Measurements from ENCODE around the gene SBK2. TPM values are rescaled to one million over a fixed set of nuclear protein-coding genes. Genes with fewer than 3 reads are reported as not detected.
"Not testable (repeated sequence)": the region's sequence is repeated elsewhere in the genome, so short reads cannot be mapped to it uniquely, and the experiment has no call there.

The SBK2 gene
- total RNA-seq, 2 experiments from 2014 or later, result not detected

DNA sequence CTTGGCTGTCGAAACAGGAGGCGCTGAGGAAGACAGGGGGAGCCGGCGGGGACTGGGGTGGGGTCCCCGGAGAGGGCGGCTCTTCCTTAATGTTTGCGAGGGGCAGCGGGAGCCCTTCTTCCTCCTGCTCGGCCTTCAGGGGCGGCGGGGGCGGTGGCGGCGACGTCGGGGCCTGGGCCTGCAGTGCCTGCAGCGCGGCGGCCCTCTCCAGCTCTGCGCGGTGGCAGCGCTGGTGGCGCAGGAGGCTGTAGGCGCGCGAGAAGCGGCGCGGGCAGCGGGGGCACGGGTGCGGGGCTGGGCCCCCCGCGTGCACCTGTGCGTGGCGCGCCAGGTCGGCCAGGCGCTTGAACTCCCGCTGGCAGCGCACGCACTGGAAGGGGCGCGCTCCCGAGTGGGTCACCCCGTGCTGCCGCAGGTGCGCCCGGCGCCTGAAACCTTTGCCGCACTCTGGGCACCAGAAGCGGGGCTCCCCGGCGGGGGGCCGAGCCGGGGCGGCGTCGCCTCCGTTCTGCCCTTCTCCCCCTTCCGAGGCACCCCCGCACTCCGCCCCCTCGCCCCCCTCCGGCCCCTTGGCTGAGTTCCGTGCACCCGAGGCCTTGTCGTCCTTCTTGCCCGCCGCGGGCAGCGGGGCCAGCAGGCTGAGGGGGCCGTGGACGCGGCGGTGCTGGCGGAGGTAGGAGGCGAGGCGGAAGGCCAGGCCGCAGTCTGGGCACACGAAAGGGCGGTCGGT, 41.3 kb upstream of the SBK2 start:
- no peak overlapping the region for H3K4me3 Mint-ChIP-seq
- no peak for DNase-seq
- H3K36me3 Mint-ChIP-seq (ENCODE audit: low read depth), result peaks cover 9% of the 10 kb centered on the region
- no peak overlapping the region for H3K27ac Mint-ChIP-seq
- ChIA-PET CTCF (no interaction called here), POLR2A (no interaction called here)
- H3K27me3 Mint-ChIP-seq, result no peaks in the 10 kb centered on the region
- no peaks in the 10 kb centered on the region for H3K9me3 Mint-ChIP-seq
- peaks cover 20% of the 10 kb centered on the region for H3K4me1 Mint-ChIP-seq

DNA sequence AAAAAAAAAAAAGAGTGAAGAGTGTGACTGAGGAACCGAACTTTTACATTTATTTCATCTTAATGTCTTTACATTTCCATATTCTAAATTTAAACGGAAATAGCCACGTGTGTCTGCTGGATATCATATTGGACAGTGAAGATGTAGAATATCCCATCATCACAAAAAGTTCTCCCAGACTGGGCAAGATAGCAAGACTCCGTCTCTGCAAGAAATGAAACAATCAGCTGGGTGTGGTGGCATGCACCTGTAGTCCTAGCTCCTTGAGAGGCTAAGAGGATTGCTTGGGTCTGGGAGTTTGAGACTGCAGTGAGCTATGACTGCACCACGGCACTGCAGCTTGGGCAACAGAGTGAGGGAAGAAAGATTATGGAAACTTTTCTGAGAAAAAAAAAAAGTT, 39.8 kb upstream of the SBK2 start:
- POLR2A ChIA-PET, result no interaction called here
- no peak overlapping the region for H3K4me3 Mint-ChIP-seq
- CTCF ChIA-PET, result no interaction called here

DNA sequence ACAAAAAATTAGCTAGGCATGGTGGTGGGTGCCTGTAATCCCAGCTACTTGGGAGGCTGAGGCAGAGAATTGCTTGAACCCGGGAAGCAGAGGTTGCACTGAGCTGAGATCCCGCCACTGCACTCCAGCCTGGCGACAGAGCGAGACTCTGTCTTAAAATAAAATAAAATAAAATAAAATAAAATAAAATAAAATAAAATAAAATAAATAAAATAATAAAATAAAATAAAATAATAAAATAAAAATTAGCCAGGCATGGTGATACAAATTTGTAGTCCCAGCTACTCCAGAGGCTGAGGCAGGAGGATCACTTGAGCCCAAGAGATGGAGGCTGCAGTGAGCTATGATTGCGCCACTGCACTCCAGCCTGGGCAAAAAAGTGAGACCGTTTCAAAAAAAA, 37.0 kb upstream of the SBK2 start:
- not testable (repeated sequence) for H3K27me3 Mint-ChIP-seq

More for the DNA sequence above, 39.8 kb upstream of the SBK2 start:
- H3K27ac Mint-ChIP-seq, result no peak overlapping the region
- H3K27me3 Mint-ChIP-seq, result no peaks in the 10 kb centered on the region
- no peaks in the 10 kb centered on the region for H3K9me3 Mint-ChIP-seq
- DNase-seq, result no peak
- peaks cover 15% of the 10 kb centered on the region for H3K4me1 Mint-ChIP-seq
- peaks cover 9% of the 10 kb centered on the region for H3K36me3 Mint-ChIP-seq (ENCODE audit: low read depth)

DNA sequence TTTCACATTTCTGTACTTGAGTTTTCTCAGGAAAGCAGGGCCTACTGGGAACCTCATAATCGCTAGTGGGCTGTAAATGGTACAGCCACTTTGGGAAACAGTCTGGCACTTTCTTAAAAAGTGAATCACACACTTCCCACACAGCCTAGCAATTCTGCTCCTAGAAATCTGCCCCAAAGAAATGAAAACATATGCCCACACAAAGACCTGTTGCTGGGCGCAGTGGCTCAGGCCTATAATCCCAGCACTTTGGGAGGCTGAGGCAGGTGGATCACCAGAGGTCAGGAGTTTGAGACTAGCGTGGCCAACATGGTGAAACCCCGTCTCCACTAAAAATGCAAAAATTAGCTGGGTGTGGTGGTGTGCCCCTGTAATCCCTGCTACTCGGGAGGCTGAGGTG, 32.5 kb upstream of the SBK2 start:
- H3K9me3 Mint-ChIP-seq; H3K27me3 Mint-ChIP-seq; DNase-seq; POLR2A ChIA-PET; H3K36me3 Mint-ChIP-seq (ENCODE audit: low read depth); H3K27ac Mint-ChIP-seq; H3K4me1 Mint-ChIP-seq; H3K4me3 Mint-ChIP-seq; CTCF ChIA-PET: not testable (repeated sequence)

More for the DNA sequence above, 37.0 kb upstream of the SBK2 start:
- POLR2A ChIA-PET, result interaction anchor here (1.4 kb wide), 1 partner anchor 25 kb away, joined by 4 read pairs; the partner anchor contains the start of gene FIZ1
- CTCF ChIA-PET; H3K4me1 Mint-ChIP-seq; DNase-seq; H3K36me3 Mint-ChIP-seq (ENCODE audit: low read depth); H3K4me3 Mint-ChIP-seq; H3K9me3 Mint-ChIP-seq; H3K27ac Mint-ChIP-seq: not testable (repeated sequence)

DNA sequence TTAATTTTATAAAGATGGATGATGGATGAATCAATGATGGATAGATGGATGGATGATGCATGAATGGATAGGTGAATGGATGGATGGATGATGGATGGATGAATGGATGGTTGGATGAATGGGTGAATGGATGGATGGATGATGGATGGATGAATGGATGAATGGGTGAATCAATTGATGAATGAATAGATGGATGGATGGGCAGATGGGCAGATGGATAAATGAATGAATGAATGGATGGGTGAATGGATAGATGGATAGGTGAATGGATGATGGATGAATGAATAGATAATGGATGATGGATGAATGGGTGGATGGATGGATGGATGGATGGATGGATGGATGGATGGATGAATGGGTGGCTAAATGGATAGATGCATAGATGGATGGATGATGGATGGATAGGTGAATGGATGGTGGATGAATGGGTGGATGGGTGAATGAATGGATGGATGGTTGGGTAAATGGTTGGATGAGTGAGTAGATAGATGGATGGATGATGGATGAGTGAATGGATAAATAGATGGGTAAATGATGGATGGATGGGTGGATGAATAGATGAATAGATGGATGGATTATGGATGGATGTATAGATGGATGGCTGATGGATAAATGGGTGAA, 30.9 kb upstream of the SBK2 start:
- no peaks in the 10 kb centered on the region for H3K9me3 Mint-ChIP-seq
- no peak overlapping the region for H3K4me3 Mint-ChIP-seq
- DNase-seq, result no peak
- ChIA-PET CTCF (no interaction called here), POLR2A (no interaction called here)
- H3K36me3 Mint-ChIP-seq (ENCODE audit: low read depth), result no peaks in the 10 kb centered on the region
- no peaks in the 10 kb centered on the region for H3K4me1 Mint-ChIP-seq
- H3K27ac Mint-ChIP-seq, result no peak overlapping the region
- no peaks in the 10 kb centered on the region for H3K27me3 Mint-ChIP-seq

DNA sequence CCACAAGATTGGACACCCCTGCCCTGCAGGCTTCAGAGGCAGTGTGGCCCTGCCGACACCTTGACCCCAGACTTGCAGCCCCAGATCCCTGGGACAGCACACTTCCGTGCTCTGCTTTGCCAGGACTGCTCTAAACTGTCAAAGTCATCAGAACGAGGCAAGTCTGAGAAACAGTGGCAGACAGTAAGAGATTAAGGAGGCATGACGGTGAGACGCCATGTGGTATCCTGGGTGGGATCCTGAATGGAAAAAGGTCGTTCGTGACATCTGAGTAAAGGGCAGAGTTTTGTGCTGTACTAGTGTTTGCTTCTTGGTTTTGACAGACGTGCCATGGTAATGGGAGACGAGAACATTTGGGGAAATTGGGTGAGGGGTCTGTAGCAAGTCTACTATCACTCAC, 29.9 kb upstream of the SBK2 start:
- ChIA-PET POLR2A (no interaction called here), CTCF (no interaction called here)
- no peaks in the 10 kb centered on the region for H3K36me3 Mint-ChIP-seq (ENCODE audit: low read depth)
- no peak for DNase-seq
- no peaks in the 10 kb centered on the region for H3K4me1 Mint-ChIP-seq
- H3K27me3 Mint-ChIP-seq, result no peaks in the 10 kb centered on the region
- H3K4me3 Mint-ChIP-seq, result no peak overlapping the region
- H3K9me3 Mint-ChIP-seq, result no peaks in the 10 kb centered on the region
- no peak overlapping the region for H3K27ac Mint-ChIP-seq

DNA sequence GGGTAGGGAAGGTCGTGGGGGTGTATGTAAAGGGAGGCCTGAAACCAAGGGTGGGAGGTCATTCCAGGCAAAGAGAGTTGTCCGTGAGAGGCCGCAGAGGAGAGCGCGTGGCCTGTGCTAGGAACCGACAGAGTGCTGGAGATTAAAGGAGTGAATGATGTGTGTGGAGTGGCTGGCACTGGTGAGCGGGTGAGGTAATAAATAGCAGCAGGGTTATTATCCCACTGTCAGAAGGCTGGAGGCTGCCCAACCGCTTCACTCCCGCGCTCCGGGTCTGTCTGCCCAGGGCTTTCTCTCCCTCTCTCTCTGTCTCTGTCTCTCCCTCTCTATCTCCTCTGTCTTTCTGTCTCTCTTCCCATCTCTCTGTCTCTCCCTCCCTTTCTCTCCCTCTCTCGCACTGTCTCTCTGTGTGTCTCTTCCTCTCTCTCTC, 26.3 kb upstream of the SBK2 start:
- DNase-seq, result no peak
- H3K4me1 Mint-ChIP-seq, result no peaks in the 10 kb centered on the region
- peaks cover 6% of the 10 kb centered on the region for H3K27me3 Mint-ChIP-seq
- CTCF ChIA-PET, result no interaction called here
- H3K4me3 Mint-ChIP-seq, result no peak overlapping the region
- H3K27ac Mint-ChIP-seq, result no peak overlapping the region
- POLR2A ChIA-PET, result no interaction called here
- no peaks in the 10 kb centered on the region for H3K36me3 Mint-ChIP-seq (ENCODE audit: low read depth)
- H3K9me3 Mint-ChIP-seq, result no peaks in the 10 kb centered on the region

DNA sequence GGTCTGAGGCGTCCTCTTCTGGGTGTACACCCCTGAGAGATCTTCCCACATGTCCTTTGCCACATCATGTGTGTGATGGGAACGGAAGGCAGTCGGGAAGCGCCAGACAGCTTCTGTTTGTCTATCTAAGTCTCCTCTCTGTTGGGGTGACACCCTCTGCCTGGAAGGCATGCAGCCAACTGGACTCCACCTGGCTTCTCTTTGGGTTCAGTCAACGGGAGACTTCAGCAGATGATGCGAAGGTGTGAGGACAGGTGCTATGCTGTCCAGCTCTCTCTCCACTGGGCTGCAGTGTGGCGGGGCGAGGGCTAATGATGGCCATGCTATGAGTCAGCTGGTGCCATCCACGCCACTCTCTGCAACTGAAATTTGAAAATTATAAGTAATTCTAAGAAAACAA, 22.8 kb upstream of the SBK2 start:
- Mint-ChIP-seq H3K4me3 (no peak overlapping the region), H3K27me3 (peaks cover 6% of the 10 kb centered on the region), H3K9me3 (no peaks in the 10 kb centered on the region), H3K4me1 (no peaks in the 10 kb centered on the region), H3K27ac (no peak overlapping the region), H3K36me3 (ENCODE audit: low read depth) (no peaks in the 10 kb centered on the region)
- ChIA-PET POLR2A (interaction anchor here (0.6 kb wide), 1 partner anchor 51 kb away, joined by 3 read pairs; no protein-coding TSS in a partner anchor), CTCF (no interaction called here)
- no peak for DNase-seq

DNA sequence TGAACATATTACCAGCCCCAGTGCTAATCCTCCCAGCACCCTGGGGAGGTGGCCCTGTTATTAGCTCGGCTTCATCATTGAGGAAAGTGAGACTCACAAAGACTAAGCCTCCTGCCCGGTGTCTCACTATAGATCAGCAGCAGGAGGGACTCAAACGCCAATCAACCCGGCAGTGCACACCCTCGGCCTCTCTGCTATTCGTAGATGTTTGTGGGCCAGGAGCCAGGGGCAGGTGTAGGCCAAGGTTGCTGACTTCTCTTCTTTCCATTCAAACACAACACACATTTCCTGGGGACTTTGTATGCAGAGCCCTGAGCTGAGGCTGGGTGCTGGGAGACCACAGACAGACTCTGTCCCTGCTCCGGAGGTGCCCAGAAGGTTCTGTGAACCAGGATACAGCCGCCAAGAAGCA, 17.8 kb upstream of the SBK2 start:
- Mint-ChIP-seq H3K4me3 (no peak overlapping the region), H3K9me3 (no peaks in the 10 kb centered on the region), H3K27ac (no peak overlapping the region), H3K4me1 (no peaks in the 10 kb centered on the region), H3K36me3 (ENCODE audit: low read depth) (no peaks in the 10 kb centered on the region), H3K27me3 (peaks cover 7% of the 10 kb centered on the region)
- ChIA-PET CTCF (interaction anchor here (1.5 kb wide), 1 partner anchor 51 kb away, joined by 3 read pairs; no protein-coding TSS in a partner anchor), POLR2A (no interaction called here)
- DNase-seq, result no peak

DNA sequence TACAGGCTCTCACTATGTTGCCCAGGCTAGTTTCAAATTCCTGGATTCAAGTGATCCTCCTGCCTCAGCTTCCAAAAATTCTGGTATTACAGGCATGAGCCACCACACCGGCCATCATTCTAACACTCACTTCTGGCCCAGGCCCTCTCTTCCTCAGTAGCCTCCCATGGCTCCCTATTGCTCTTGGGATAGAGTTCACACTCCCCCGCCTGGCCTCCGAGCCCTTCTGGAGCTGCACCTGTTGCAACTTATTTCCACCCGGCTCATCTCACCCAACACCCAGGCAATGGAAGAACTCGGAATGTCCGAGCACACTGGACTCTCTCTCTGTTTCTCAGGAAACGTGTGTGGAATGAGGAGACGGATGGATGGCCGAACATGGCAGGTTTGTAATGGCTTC, 17.4 kb upstream of the SBK2 start:
- Mint-ChIP-seq H3K4me1 (no peaks in the 10 kb centered on the region), H3K4me3 (no peak overlapping the region), H3K27ac (no peak overlapping the region), H3K9me3 (no peaks in the 10 kb centered on the region), H3K36me3 (ENCODE audit: low read depth) (no peaks in the 10 kb centered on the region), H3K27me3 (peaks cover 7% of the 10 kb centered on the region)
- CTCF ChIA-PET, result interaction anchor here (1.5 kb wide), 1 partner anchor 51 kb away, joined by 3 read pairs; no protein-coding TSS in a partner anchor
- DNase-seq, result no peak
- POLR2A ChIA-PET, result no interaction called here

DNA sequence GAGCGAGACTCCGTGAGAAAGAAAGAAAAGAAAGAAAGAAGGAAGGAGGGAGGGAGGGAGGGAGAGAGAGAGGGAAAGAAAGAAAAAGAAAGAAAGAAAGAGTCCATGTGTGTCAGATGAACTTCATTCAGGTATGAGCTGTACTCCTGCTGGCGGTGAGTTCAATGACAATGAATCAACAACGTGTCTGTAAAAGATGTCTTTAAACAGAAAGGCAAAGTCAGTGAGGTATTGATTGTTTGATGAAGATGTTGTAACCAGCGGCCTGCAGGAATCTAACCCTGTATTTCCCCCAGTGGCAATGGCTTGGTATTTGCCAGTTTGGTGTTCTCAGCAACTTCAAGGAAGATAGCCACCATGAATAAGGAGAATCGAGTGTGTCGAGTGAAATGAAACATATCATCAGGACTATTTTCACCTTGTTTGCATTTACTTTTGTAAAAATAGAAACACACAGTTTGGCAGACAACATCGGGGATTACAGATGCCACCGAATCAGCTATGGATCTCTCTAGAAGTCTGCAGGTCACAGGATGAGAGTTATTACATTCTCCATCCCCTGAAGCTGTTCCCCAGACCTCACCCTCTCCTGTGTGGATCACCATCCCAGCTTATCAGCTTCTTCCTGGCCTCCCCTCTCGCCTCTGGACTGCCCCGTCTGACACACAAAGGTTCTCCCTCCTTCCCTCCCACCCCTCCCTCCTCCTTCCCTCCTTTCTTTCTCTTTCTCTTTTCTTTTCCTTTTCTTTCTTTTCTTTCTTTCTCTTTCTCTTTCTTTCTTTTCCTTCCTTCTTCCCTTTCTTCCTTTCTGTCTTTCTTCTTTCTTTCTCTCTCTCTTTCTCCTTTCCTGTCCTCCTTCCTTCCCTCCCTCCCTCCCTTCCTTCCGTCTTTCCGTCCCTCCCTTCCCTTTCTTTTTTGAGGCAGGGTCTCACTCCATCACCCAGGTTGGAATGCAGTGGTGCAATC, 16.6 kb upstream of the SBK2 start:
- no peak for DNase-seq
- no peak overlapping the region for H3K4me3 Mint-ChIP-seq
- no peaks in the 10 kb centered on the region for H3K9me3 Mint-ChIP-seq
- H3K36me3 Mint-ChIP-seq (ENCODE audit: low read depth), result no peaks in the 10 kb centered on the region
- H3K4me1 Mint-ChIP-seq, result no peaks in the 10 kb centered on the region
- H3K27ac Mint-ChIP-seq, result no peak overlapping the region
- H3K27me3 Mint-ChIP-seq, result peaks cover 7% of the 10 kb centered on the region
- ChIA-PET POLR2A (no interaction called here), CTCF (interaction anchor here (1.5 kb wide), 1 partner anchor 50 kb away, joined by 3 read pairs; no protein-coding TSS in a partner anchor)

DNA sequence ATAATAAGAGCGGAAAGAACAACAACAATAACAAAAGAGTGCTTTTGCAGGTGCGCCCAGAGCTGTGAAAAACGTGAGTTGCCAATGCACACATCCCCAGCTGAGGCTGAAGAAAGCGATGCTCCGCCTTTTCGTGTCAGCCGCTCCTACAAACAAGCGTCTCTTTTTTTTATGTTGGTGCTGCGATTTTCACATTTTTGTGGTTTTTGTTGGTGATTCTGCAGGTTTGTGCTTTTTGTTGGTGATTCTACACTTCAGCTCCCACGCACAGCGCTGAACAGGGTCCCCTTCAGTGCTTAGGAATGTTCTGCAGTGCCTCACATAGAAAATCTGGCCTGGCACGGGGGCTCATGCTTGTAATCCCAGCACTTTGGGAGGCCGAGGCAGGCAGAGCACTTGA, 15.7 kb upstream of the SBK2 start:
- DNase-seq, result no peak
- Mint-ChIP-seq H3K27me3 (peaks cover 7% of the 10 kb centered on the region), H3K27ac (no peak overlapping the region), H3K4me1 (no peaks in the 10 kb centered on the region), H3K9me3 (no peaks in the 10 kb centered on the region), H3K36me3 (ENCODE audit: low read depth) (no peaks in the 10 kb centered on the region), H3K4me3 (no peak overlapping the region)
- POLR2A ChIA-PET, result no interaction called here
- CTCF ChIA-PET, result no interaction called here

DNA sequence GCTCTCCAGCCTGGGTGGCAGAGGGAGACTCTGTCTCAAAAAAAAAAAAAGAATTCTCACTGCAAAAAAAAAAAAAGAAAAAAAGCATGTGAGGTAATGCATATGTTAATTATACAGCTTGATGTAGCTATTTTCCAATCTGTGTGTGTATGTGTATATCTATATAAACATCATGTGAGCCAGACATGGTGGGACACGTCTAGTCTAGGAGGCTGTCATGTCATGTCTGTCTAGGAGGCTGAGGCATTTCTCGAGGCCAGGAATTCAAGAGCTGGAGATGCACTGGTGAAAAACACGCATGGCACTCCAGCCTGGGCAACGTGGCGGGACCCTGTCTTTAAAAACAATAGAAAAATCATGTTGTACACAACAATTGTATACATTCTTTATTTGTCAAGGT, 15.3 kb upstream of the SBK2 start:
- Mint-ChIP-seq H3K4me1 (no peaks in the 10 kb centered on the region), H3K36me3 (ENCODE audit: low read depth) (no peaks in the 10 kb centered on the region), H3K27ac (no peak overlapping the region), H3K4me3 (no peak overlapping the region), H3K9me3 (no peaks in the 10 kb centered on the region), H3K27me3 (peaks cover 7% of the 10 kb centered on the region)
- ChIA-PET POLR2A (no interaction called here), CTCF (no interaction called here)
- no peak for DNase-seq

Data from activated CD4-positive, alpha-beta memory T cell treated with anti-CD3 and anti-CD28 coated beads, Interleukin-2, amount 10 ng/mL, durations not matched to agents 7 days and 5 days (primary cell).